DOHH2 (cell line): ENCODE results near the gene TDRKH.
"Not testable (repeated sequence)": the region's sequence is repeated elsewhere in the genome, so short reads cannot be mapped to it uniquely, and the experiment has no call there.

Experiments
- EZH2phosphoT487 ChIP-seq: fragments of 200-600 bp; sonication (generic); IDR thresholded peaks from 2 replicates; pipeline ENCODE4 v1.6.1; 2017; ENCODE audit warnings: borderline replicate concordance, mild to moderate bottlenecking, antibody characterized with exemption, low read length, moderate library complexity, mixed read lengths
- TF ChIP-seq, protein P1 (sequence below): fragments of 200-600 bp; sonication (generic); IDR thresholded peaks from one replicate; pipeline ENCODE4 v1.5.1; 2014; ENCODE audit warnings: antibody characterized with exemption, mild to moderate bottlenecking, low read depth, low read length; ENCODE audit not compliant: poor library complexity, severe bottlenecking

DNA sequence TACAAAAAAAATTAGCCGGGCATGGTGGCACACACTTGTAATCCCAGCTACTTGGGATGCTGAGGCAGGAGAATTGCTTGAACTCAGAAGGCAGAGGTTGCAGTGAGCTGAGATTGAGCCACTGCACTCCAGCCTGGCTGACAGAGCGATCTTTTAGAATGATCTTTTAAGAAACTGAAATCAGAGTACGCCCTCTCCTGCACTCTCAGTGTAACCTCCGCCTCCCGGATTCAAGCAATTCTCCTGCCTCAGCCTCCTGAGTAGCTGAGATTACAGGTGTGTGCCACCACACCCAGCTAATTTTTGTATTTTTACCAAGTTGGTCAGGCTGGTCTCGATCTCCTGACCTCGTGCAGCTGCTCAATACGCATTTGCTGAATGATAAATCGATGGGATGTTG is 56.3 kb downstream of the TDRKH start:
- TF ChIP-seq, protein P1, sequence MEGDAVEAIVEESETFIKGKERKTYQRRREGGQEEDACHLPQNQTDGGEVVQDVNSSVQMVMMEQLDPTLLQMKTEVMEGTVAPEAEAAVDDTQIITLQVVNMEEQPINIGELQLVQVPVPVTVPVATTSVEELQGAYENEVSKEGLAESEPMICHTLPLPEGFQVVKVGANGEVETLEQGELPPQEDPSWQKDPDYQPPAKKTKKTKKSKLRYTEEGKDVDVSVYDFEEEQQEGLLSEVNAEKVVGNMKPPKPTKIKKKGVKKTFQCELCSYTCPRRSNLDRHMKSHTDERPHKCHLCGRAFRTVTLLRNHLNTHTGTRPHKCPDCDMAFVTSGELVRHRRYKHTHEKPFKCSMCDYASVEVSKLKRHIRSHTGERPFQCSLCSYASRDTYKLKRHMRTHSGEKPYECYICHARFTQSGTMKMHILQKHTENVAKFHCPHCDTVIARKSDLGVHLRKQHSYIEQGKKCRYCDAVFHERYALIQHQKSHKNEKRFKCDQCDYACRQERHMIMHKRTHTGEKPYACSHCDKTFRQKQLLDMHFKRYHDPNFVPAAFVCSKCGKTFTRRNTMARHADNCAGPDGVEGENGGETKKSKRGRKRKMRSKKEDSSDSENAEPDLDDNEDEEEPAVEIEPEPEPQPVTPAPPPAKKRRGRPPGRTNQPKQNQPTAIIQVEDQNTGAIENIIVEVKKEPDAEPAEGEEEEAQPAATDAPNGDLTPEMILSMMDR, result not testable (repeated sequence)
- not testable (repeated sequence) for TF ChIP-seq EZH2phosphoT487
